ENCODE results near the gene TNS2.
"Not testable (repeated sequence)": the region's sequence is repeated elsewhere in the genome, so short reads cannot be mapped to it uniquely, and the experiment has no call there.

The TNS2 gene, protein sequence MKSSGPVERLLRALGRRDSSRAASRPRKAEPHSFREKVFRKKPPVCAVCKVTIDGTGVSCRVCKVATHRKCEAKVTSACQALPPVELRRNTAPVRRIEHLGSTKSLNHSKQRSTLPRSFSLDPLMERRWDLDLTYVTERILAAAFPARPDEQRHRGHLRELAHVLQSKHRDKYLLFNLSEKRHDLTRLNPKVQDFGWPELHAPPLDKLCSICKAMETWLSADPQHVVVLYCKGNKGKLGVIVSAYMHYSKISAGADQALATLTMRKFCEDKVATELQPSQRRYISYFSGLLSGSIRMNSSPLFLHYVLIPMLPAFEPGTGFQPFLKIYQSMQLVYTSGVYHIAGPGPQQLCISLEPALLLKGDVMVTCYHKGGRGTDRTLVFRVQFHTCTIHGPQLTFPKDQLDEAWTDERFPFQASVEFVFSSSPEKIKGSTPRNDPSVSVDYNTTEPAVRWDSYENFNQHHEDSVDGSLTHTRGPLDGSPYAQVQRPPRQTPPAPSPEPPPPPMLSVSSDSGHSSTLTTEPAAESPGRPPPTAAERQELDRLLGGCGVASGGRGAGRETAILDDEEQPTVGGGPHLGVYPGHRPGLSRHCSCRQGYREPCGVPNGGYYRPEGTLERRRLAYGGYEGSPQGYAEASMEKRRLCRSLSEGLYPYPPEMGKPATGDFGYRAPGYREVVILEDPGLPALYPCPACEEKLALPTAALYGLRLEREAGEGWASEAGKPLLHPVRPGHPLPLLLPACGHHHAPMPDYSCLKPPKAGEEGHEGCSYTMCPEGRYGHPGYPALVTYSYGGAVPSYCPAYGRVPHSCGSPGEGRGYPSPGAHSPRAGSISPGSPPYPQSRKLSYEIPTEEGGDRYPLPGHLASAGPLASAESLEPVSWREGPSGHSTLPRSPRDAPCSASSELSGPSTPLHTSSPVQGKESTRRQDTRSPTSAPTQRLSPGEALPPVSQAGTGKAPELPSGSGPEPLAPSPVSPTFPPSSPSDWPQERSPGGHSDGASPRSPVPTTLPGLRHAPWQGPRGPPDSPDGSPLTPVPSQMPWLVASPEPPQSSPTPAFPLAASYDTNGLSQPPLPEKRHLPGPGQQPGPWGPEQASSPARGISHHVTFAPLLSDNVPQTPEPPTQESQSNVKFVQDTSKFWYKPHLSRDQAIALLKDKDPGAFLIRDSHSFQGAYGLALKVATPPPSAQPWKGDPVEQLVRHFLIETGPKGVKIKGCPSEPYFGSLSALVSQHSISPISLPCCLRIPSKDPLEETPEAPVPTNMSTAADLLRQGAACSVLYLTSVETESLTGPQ (N-terminal part only)

DNA sequence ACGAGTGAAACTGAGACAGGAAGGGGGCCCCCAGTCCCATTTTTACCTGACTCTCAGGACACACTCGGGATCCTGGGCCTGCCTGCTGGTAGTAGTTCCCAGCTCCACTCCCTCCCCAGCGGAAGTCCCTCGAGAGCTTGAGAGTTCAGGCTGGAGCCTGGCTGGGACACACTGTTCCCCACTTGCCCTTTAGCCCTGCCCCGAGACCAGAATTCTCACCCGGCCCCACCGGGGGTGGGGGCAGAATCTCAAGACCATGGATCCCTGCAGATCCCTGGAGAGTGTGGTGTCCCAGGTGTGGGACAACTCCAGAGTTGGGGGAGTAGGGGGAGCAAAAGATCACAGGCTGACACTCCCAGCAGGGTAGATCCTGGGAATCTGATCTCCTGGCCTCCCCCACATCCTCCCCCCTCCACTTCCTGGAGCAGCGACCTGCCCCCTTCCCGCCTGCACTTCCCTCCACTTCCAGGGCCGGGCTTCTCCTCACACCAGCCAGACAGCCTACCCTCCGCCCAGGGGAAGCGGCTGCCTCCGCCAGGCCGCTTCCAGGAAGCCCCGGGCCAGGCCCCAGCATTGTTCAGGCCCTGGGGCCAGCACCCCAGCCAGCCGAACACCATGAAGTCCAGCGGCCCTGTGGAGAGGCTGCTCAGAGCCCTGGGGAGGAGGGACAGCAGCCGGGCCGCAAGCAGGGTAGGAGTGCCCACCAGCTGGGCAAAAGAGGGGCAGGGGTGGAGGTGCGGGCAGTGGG is at the start of gene TNS2:
Gene TNS2, plus strand, starts transcription at position 495 of the 748 bp plus-strand sequence. Its CDS starts 121 bp downstream, at position 616.
- peak; percentile 53 for DNase-seq (ENCODE audit: low spot score)

DNA sequence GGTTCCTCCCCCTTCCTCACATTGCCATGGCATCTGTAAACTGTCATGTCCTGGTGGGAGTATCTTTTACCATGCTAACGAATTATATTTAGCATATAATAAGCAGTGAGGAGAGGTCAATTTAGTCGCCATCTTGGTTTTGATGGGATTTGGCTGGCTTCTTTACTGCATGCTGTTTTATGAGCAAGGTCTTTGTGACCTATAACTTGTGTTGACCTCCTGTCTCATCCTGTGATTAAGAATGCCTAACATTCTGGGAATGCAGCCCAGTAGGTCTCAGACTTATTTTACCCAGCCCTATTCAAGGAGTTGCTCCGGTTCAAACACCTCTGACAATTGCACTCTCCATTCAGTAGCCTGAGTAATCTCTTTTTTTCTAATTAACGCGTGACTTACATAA is 45.7 kb upstream of the TNS2 start:
- DNase-seq (ENCODE audit: low spot score) = no peak

DNA sequence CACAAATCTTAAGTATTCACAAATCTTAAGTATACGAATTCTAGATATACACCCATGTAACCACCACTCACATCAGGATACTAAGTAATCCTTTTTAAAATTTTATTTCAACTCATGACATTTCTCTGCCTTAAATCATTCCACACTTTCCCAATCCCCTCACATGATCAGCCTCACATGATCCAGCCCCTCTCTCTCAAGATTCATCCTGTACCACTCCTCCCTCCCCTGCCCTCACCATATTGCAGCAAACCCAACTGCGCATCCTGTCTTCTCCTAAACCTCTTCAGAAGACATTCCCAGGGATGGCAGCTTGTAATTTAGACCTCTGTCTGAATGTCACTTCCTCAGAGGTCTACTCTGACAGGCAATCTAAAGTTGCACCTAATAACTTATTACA is 45.3 kb upstream of the TNS2 start:
- DNase-seq (ENCODE audit: low spot score) = no peak

DNA sequence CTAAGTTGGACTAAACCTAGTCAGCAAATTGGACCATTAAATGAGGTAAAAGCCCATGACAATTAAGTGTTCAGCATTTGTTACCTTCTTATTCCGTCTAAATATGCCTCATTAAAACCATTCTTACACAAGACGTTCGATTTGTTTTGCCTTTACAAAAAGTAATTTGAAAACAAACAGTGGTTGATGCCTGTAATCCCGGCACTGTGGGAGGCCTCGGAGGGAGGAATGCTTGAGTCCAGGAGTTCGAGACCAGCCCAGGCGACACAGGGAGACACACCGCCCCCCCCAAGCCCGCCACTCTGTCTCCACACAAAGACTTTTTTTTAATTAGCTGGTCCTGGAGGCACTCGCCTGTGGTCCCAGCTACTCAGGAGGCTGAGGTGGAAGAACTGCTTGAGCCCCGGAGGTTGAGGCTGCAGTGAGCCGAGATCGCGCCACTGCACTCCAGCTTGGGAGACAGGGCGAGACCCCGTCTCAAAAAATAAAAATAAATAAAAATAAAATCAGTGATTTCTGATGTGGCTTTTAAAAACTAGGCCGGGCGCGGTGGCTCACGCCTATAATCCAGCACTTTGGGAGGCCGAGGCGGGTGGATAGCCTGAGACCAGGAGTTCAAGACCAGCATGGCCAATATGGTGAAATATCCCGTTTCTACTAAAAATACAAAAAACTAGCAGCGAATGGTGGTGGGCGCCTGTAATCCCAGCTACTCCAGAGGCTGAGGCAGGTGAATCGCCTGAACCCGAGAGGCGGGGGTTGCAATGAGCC is 44.5 kb upstream of the TNS2 start:
- DNase-seq (ENCODE audit: low spot score) = no peak

DNA sequence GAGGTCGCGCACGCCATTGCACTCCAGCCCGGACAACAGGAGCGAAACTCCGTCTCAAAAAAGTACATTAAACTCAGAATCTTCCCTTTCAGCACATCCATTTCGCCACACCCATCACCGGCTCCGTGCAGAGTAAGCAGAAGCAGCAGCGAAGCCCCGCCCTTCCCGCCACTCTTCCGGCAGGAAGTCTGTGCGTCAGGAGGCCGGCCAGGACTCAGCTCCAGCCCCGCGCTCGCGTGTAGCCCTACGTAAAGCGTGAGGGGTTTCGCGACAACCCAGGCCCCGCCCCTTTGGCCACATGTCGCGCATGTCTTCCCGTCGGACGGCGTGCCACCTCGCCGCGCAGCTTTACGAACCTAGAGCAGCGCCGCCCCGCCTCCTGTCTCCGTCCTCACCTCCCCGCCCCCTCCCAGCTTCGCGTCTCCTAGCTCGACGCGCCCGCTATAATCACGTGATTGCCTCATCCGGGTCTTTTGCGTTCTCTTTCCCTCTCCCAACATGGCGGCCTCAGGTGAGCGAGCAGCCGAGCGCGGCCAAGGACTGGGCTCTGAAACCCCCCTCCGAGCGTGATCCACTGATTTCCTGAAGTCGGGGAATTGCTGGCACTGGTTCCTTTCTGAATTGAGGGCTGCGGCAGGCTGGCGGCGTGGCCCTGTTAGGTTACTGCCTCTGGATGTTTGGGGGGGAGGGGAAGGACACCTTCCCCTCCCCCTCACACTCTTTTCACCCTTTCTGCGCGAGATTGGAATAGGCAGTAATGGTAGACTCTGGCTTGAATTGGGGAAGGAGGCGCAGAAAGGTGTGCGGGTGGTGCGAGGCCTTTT is 43.7 kb upstream of the TNS2 start, which contains the start of gene EIF4B:
Gene EIF4B, plus strand, starts transcription at position 471 of the 824 bp plus-strand sequence. Its CDS starts 28 bp downstream, at position 499.
- peak; percentile 94 for DNase-seq (ENCODE audit: low spot score)

DNA sequence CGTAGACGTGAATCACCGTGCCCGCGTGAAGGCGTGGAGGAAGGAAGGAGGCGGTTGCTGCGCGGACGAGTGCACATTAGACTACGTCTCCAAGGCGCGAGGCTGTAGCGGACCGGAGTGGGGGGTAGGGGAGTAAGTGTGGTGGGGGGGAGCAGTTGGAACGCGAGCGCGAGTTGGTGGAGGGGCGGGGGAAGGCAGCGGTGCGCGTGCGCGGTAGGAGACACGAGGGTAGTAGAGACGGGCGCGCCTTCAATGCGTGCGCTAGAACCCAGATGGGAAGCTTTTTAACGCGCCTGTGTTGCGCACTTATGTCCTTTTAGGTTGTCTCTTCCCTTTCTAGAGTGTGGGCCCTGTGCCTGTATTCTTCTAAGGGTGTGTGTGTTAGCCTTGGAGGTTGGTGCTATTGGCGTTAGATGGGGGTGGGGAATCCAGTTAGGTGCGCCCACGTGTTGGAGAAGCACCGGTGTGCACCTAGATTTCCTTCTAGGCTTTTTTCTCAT is 43.0 kb upstream of the TNS2 start:
- DNase-seq (ENCODE audit: low spot score) = peak; percentile 77

DNA sequence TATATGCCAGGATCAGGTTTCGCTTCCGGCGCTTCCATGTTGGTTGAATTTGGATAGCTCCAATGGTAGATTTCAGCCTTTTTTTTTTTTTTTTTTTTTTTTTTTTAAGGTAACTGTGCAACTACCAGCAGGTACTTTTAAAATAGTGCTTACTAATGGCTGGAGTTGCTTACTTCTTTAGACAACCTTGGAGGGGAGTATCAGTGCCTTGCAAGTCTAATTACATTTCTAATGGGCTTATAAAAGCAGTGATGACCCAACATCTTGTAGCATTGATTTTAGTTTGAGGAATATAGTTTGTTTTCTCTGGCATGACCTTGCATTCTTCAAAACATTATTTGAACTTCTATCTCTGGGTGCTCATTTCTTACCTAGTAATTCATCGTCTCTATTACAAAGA is 42.5 kb upstream of the TNS2 start:
- no peak for DNase-seq (ENCODE audit: low spot score)

DNA sequence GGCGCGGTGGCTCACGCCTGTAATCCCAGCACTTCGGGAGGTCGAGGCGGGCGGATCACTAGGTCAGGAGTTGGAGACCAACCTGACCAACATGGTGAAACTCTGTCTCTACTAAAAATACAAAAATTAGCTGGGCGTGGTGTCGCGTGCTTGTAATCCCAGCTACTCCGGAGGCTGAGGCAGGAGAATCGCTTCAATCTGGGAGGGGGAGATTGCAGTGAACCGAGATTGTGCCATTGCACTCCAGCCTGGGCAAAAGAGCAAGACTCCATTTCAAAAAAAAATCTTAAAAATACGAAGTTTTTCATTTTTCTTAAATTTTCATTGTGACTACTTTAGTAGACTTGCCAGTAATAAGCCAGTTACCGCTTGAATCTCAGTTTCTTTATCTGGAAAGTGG is 41.1 kb upstream of the TNS2 start:
- not testable (repeated sequence) for DNase-seq (ENCODE audit: low spot score)

DNA sequence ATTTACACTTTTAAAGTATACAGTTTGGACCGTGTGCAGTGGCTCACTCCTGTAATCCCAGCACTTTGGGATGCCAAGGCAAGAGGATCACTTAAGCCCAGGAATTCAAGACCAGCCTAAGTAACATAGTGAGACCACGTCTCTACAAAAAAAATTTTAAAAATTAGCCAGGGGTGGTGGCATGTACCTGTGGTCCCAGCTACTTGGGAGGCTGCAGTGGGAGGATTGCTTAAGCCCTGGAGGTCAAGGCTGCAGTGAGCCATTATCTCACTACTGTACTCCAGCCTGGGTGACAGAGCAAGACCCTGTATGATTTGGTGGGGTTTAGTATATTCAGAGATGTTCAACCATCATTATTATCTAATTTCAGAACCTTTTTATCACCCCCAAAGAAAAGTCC is 38.9 kb upstream of the TNS2 start:
- DNase-seq (ENCODE audit: low spot score) = no peak

DNA sequence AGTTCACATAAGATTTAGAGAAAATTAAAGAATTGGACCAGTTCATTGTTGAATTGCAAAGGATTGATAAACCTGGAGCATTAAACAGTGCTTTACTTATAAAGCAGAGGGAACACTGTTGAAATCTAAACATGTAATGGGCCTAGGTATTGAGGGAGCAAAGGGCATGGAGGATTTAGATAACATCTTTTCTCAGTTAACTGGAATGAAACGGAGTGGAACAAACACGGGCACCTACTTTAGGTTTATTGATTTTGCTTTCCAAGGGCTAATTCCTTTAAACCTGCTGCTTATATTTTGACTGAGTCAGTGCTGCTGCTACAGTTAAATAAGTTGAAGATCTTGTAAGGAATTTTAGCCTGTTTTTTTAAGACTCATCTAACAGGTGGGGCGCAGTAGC is 38.0 kb upstream of the TNS2 start:
- DNase-seq (ENCODE audit: low spot score) = no peak

DNA sequence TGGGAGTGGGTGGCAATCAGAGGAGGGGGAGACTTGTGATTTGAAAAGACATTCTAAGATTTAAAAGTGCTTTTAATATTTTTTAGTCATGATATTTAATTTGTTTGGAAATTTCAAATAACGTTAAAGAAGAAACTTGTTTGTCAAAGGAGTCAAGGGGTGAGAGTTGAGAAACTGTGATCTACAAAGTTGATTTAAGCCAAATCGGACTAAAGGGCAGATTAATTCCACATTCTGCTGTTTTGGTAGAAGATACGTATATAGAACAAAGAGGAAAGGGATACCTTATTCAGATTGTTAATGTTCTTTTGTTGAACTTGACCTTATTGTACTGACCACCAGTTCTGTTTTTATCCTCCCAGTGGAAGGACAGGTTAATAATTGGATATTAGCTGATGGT is 36.9 kb upstream of the TNS2 start:
- no peak for DNase-seq (ENCODE audit: low spot score)

DNA sequence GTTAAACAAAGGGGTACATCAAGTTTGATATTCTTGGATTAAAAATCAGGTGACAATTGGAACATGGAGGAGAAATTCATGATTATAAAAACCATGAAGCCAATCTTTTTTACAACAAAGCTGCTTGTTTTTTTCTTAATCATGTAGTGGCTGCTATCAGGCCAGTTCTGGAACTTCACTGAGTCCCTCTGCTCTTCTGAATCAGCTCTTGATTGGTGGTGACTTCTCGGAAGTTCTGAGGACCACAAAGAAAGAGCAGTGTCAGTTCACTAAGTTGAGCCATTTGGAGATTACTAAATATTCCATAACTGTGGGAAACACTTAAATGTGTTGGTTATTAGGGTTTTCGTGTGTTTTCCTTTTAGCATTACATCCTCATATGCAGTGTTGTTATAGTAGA is 35.2 kb upstream of the TNS2 start:
- no peak for DNase-seq (ENCODE audit: low spot score)

DNA sequence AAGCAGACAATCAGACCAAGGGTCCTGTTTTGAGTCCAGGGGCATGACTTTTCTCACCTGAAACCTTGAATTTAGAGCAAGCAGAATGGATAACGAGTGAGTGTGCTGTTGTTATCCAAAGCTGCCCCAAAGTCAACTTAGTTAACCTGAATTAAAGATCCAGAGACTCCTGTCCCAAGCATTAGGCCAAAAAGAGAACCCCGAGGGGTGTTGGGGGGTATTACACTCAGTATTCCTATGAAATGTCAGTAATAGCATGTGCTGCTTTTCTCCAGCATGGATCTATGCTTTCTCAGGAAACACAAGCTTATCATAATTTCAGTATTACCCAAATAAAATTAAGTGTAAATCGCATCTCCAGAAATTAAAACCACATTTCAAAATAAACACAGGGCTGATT is 24.6 kb upstream of the TNS2 start:
- no peak for DNase-seq (ENCODE audit: low spot score)

DNA sequence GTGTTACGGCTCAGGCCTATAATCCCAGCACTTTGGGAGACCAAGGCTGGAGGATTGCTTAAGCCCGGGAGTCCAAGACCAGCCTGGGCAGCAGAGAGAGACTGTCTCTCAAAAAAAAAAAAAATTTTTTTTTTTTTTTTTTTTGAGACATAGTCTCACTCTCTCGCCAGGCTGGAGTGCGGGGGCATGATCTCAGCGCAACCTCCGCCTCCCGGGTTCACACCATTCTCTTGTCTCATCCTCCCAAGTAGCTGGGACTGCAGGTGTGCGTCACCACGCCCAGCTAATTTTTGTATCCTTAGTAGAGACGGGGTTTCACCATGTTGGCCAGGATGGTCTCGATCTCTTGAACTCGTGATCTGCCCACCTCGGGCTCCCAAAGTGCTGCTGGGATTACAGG is 22.9 kb upstream of the TNS2 start:
- DNase-seq (ENCODE audit: low spot score) = not testable (repeated sequence)

DNA sequence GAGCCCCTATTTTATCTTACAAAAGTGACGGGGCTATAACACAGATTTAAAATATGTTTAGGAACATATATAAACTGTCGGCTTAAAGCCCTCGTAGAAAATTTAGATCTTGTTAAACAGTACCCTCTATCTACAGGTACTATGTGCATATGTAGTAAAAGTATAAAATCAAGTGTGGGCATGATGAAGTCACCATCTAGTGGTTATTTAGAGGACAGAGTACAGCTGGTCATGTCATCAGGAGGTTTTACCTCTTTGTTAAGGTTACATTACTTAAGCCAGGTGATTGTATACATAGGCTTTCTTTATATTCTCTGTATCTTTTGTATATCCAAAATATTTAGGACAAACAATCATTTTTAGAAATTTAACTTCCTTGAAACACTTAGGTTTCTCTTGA is 18.2 kb upstream of the TNS2 start:
- no peak for DNase-seq (ENCODE audit: low spot score)

DNA sequence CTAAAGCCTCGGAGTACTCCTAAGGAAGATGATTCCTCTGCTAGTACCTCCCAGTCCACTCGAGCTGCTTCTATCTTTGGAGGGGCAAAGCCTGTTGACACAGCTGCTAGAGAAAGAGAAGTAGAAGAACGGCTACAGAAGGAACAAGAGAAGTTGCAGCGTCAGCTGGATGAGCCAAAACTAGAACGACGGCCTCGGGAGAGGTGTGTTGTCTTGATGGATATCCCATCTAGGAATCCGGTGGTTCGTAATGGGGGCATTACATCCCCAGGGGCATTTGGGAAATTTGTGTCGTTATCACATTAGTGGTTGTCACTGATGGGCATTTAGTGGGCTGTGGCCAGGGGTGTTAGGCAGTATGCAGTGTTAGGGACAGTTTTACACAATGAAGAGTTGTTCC is 16.0 kb upstream of the TNS2 start:
- DNase-seq (ENCODE audit: low spot score) = not testable (repeated sequence)

DNA sequence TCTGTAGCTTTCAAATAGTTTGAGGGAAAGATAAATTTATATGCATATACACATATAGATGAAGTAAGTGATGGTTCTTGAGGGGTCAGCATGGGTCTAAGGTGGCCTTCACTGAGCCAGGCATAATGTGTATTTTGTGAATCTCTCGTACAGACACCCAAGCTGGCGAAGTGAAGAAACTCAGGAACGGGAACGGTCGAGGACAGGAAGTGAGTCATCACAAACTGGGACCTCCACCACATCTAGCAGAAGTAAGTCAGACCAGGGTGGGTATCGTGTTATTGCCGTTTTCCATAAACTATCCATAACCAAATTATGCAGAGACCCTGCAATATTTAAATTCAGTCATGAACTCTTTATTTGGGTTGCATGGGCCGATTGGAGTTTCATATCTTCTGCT is 15.4 kb upstream of the TNS2 start:
- DNase-seq (ENCODE audit: low spot score) = no peak

DNA sequence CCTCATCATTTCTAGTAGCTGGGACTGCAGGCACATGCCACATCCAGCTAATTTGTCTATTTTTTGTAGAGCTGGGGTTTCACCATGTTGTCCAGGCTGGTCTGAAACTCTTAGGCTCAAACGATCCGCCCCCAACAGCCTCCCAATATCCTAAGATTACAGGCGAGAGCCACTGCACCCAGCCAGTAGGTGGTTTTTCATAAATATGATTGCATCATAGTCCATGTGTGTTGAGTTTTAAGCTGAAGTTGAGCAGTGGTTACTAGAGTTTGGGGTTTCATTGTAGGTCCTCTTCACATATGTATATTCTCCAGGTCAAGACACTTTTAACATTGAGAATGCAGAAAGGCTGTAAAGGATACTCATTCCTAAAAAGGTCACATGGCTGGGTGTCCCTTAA is 13.1 kb upstream of the TNS2 start:
- no peak for DNase-seq (ENCODE audit: low spot score)

DNA sequence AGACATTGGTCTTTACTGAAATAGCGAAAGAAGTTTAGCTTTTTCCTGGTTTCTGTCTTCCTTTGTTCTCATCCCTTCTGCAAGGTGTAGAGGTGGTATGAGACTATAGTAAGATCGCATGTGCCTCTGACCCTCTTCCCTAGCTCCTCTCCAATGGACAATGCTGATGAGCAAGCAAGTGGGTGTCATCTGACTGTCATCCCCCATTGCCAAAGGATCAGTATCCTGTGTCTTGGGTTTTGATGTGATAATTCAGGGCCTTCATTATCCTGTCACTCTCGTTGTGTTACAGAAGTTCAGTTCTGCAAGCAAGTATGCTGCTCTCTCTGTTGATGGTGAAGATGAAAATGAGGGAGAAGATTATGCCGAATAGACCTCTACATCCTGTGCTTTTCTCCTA is 10.0 kb upstream of the TNS2 start:
- DNase-seq (ENCODE audit: low spot score) = no peak

All from hepatic stellate cell (primary cell).